Osteocyte (in vitro differentiated cells): ENCODE measurements around the gene PCBP1. TPM values are rescaled to one million over a fixed set of nuclear protein-coding genes. Genes with fewer than 3 reads are reported as not detected.
"Not testable (repeated sequence)": the region's sequence is repeated elsewhere in the genome, so short reads cannot be mapped to it uniquely, and the experiment has no call there.

Experiments
- DNase-seq: peaks from one replicate; pipeline ENCODE4 v3.0.0; 2021; ENCODE audit warnings: mixed read lengths; ENCODE audit not compliant: unreplicated experiment; ENCODE audit errors: extremely low spot score
- H3K27ac Mint-ChIP-seq: one replicate; pipeline ENCODE4 v1.8.0; 2021; ENCODE audit warnings: mild to moderate bottlenecking, mixed read lengths; ENCODE audit not compliant: unreplicated experiment
- H3K27me3 Mint-ChIP-seq: one replicate; pipeline ENCODE4 v1.8.0; 2021; ENCODE audit warnings: mixed read lengths; ENCODE audit not compliant: unreplicated experiment
- H3K36me3 Mint-ChIP-seq: one replicate; pipeline ENCODE4 v1.8.0; 2021; ENCODE audit warnings: mixed read lengths; ENCODE audit not compliant: unreplicated experiment
- H3K4me1 Mint-ChIP-seq: one replicate; pipeline ENCODE4 v1.8.0; 2021; ENCODE audit warnings: mixed read lengths; ENCODE audit not compliant: unreplicated experiment
- H3K4me3 Mint-ChIP-seq: one replicate; pipeline ENCODE4 v1.8.0; 2021; ENCODE audit warnings: mild to moderate bottlenecking, moderate library complexity, mixed read lengths; ENCODE audit not compliant: unreplicated experiment
- H3K9me3 Mint-ChIP-seq: one replicate; pipeline ENCODE4 v1.8.0; 2021; ENCODE audit warnings: mixed read lengths; ENCODE audit not compliant: unreplicated experiment
- total RNA-seq: library from RNA; stranded (reverse); gene quantifications from 2 replicates; pipeline ENCODE4 v1.2.1, GENCODE V29; 2021
- TF ChIP-seq, protein P1 (sequence below): fragments of 200-600 bp; sonication (generic); IDR thresholded peaks from 2 replicates; pipeline ENCODE4 v1.5.0; 2021; ENCODE audit warnings: antibody characterized with exemption, mild to moderate bottlenecking, moderate library complexity

Gene PCBP1
- total RNA-seq, 1 donor from 2014 or later, result 261 TPM

DNA sequence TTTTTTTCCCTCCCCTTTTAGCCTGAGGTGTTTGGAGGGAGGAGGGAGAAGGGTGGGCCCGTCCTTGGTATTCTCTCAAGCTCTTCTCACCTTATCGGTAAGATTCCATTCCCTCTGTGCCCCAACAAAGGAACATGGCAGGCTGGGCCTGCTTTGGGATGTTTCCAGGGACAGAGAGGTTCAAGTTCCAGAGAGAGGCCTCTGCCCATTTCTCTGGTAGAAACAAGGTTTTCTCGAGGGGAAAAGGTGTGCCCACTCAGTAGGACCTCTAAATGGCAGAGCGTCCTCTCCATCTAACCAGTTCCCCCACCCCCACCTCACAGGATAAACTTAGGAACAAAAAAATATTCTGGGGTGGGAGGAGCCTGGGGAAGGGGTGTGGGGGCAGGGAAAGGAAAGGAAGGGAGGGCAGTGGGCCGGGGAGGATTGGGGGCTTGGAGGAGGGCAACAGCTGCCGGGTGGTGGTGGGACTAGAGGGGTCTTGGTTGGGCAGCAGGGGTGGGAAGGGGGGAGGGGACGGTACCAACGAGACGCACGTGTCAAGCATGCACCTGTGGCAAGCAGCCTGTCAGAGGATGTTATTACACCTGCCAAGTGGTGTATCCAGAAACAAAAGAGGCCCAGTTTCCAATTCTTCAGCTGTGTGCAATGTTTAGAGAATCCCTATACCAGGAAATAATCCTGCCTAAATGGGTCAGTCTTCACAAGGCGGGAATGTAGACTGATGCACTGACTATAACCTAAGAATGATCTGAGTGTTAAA is 2.1 kb downstream of the PCBP1 start:
- Mint-ChIP-seq H3K9me3 (no peaks in the 10 kb centered on the region), H3K4me3 (peak overlapping the region; percentile 97), H3K27ac (peak overlapping the region; percentile 100), H3K27me3 (no peaks in the 10 kb centered on the region), H3K4me1 (peaks cover 28% of the 10 kb centered on the region), H3K36me3 (peaks cover 20% of the 10 kb centered on the region)
- TF ChIP-seq, protein P1, sequence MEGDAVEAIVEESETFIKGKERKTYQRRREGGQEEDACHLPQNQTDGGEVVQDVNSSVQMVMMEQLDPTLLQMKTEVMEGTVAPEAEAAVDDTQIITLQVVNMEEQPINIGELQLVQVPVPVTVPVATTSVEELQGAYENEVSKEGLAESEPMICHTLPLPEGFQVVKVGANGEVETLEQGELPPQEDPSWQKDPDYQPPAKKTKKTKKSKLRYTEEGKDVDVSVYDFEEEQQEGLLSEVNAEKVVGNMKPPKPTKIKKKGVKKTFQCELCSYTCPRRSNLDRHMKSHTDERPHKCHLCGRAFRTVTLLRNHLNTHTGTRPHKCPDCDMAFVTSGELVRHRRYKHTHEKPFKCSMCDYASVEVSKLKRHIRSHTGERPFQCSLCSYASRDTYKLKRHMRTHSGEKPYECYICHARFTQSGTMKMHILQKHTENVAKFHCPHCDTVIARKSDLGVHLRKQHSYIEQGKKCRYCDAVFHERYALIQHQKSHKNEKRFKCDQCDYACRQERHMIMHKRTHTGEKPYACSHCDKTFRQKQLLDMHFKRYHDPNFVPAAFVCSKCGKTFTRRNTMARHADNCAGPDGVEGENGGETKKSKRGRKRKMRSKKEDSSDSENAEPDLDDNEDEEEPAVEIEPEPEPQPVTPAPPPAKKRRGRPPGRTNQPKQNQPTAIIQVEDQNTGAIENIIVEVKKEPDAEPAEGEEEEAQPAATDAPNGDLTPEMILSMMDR, result no peak
- no peak for DNase-seq

- Mint-ChIP-seq H3K4me3 (peak overlapping the region; percentile 97), H3K27me3 (no peaks in the 10 kb centered on the region), H3K27ac (peak overlapping the region; percentile 100), H3K4me1 (peaks cover 30% of the 10 kb centered on the region), H3K36me3 (peaks cover 20% of the 10 kb centered on the region), H3K9me3 (no peaks in the 10 kb centered on the region)
- no peak for DNase-seq
- TF ChIP-seq, protein P1, result no peak
Measured at GRCh38 chr2:70089983-70090525, 2.8 kb downstream of the PCBP1 start.

DNA sequence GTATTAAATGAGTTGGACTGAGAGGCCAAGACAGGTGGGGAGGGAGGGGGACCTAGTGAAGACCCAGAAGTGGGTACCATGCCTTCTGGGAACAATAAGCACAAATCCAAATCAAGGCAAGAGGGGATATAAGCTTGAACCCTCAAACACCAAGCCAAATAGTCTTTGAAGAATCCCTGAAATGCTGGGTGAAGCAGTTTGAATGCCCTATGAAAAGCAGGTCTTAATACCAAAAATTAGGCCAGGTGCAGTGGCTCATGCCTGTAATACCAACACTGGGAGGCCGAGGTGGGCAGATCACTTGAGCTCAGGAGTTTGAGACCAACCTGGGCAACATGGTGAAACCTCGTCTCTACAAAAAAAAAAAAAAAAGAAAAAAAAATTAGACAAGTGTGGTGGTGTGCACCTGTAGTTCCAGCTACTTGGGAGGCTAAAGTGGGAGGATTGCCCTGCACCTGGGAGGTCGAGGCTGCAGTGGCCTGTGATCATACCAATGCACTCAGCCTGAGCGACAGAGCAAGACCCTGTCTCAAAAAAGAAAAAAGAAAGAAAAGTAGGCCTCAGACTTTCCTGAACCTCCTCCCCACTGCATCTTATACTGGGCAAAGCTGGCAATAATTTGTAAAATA is 3.5 kb downstream of the PCBP1 start:
- Mint-ChIP-seq H3K4me1 (peaks cover 24% of the 10 kb centered on the region), H3K27ac (peak overlapping the region; percentile 100), H3K4me3 (no peak overlapping the region), H3K36me3 (peaks cover 20% of the 10 kb centered on the region), H3K27me3 (no peaks in the 10 kb centered on the region), H3K9me3 (no peaks in the 10 kb centered on the region)
- DNase-seq, result no peak
- TF ChIP-seq, protein P1, result no peak

GRCh38 chr2:70091364-70091763 is 4.1 kb downstream of the PCBP1 start:
- Mint-ChIP-seq H3K4me3 (no peak overlapping the region), H3K9me3 (no peaks in the 10 kb centered on the region), H3K27me3 (no peaks in the 10 kb centered on the region), H3K4me1 (peaks cover 20% of the 10 kb centered on the region), H3K36me3 (peaks cover 20% of the 10 kb centered on the region), H3K27ac (peak overlapping the region; percentile 39)
- TF ChIP-seq, protein P1, result no peak
- DNase-seq, result no peak

- Mint-ChIP-seq H3K27ac (peak overlapping the region; percentile 39), H3K4me3 (no peak overlapping the region), H3K36me3 (peaks cover 20% of the 10 kb centered on the region), H3K9me3 (no peaks in the 10 kb centered on the region), H3K4me1 (peaks cover 20% of the 10 kb centered on the region), H3K27me3 (no peaks in the 10 kb centered on the region)
- TF ChIP-seq, protein P1, result no peak
- DNase-seq, result no peak
Measured at GRCh38 chr2:70091816-70092215, 4.5 kb downstream of the PCBP1 start.

- not testable (repeated sequence) for H3K4me3 Mint-ChIP-seq, H3K27me3 Mint-ChIP-seq, H3K9me3 Mint-ChIP-seq, H3K27ac Mint-ChIP-seq, DNase-seq
- Mint-ChIP-seq H3K36me3 (peaks cover 18% of the 10 kb centered on the region), H3K4me1 (peaks cover 20% of the 10 kb centered on the region)
Measured at GRCh38 chr2:70092576-70093243, 5.4 kb downstream of the PCBP1 start.
